ENCODE measurements around the gene AGMAT.

AGMAT gene

GRCh38 chr1:15598436-15598835 lies 13.6 kb upstream of the AGMAT start:
- no peak for DNase-seq (ENCODE audit: low spot score)
- no peak for TF ChIP-seq CTCF (conservative IDR thresholded peaks at IDR 0.05; ENCODE audit: low read depth)
- no peak overlapping the region for H3K27ac ChIP-seq
- POLR2A ChIA-PET (ENCODE audit: low non-redundant PET) = no interaction called here
- CTCF ChIA-PET = no interaction called here

- no peak for TF ChIP-seq CTCF (conservative IDR thresholded peaks at IDR 0.05; ENCODE audit: low read depth)
- POLR2A ChIA-PET (ENCODE audit: low non-redundant PET) = interaction anchor here (0.6 kb wide), 2 partner anchors 12 to 20 kb away, joined by 5 to 18 read pairs; no protein-coding TSS in a partner anchor
- H3K27ac ChIP-seq = no peak overlapping the region
- CTCF ChIA-PET = interaction anchor here (0.7 to 1.9 kb wide), 3 partner anchors 26 to 145 kb away, joined by 3 to 10 read pairs (median 5); no protein-coding TSS in a partner anchor
- no peak for DNase-seq (ENCODE audit: low spot score)
Measured at GRCh38 chr1:15595809-15596617, 11.2 kb upstream of the AGMAT start.

- POLR2A ChIA-PET (ENCODE audit: low non-redundant PET) = no interaction called here
- no peak for DNase-seq (ENCODE audit: low spot score)
- no peak for TF ChIP-seq CTCF (conservative IDR thresholded peaks at IDR 0.05; ENCODE audit: low read depth)
- CTCF ChIA-PET = interaction anchor here (0.7 to 0.8 kb wide), 2 partner anchors 99 to 149 kb away, joined by 5 to 7 read pairs; no protein-coding TSS in a partner anchor
- H3K27ac ChIP-seq = no peak overlapping the region; the same call in 1 of the 2 replicates
Measured at GRCh38 chr1:15592285-15592684, 7.4 kb upstream of the AGMAT start.

GRCh38 chr1:15583016-15583706 lies 1.7 kb downstream of the AGMAT start:
- no peak for TF ChIP-seq CTCF (conservative IDR thresholded peaks at IDR 0.05; ENCODE audit: low read depth)
- DNase-seq (ENCODE audit: low spot score) = no peak
- POLR2A ChIA-PET (ENCODE audit: low non-redundant PET) = no interaction called here
- H3K27ac ChIP-seq = no peak overlapping the region
- CTCF ChIA-PET = no interaction called here

- ChIA-PET CTCF (no interaction called here), POLR2A (ENCODE audit: low non-redundant PET) (no interaction called here)
- no peak for DNase-seq (ENCODE audit: low spot score)
- no peak overlapping the region for H3K27ac ChIP-seq
- no peak for TF ChIP-seq CTCF (conservative IDR thresholded peaks at IDR 0.05; ENCODE audit: low read depth)
Measured at GRCh38 chr1:15579683-15580047, 5.2 kb downstream of the AGMAT start.

GRCh38 chr1:15578921-15579682 lies 5.7 kb downstream of the AGMAT start:
- TF ChIP-seq CTCF (conservative IDR thresholded peaks at IDR 0.05; ENCODE audit: low read depth) = no peak
- CTCF ChIA-PET = no interaction called here
- no peak overlapping the region for H3K27ac ChIP-seq

More at GRCh38 chr1:15578921-15579682, 5.7 kb downstream of the AGMAT start:
- POLR2A ChIA-PET (ENCODE audit: low non-redundant PET) = no interaction called here
- no peak for DNase-seq (ENCODE audit: low spot score)
